AG04450 (cell line): ENCODE measurements around the gene MAML3. TPM values are rescaled to one million over a fixed set of nuclear protein-coding genes. Genes with fewer than 3 reads are reported as not detected.

Experiments used
- CTCF ChIA-PET: fragments of 300-600, 350-600 bp; formaldehyde crosslinking; extraction: SDS; loops from one replicate; lab custom pipeline; 2022; ENCODE audit warnings: antibody characterized with exemption, inconsistent platforms; lab: Charles Lee
- POLR2A ChIA-PET: fragments of 350-600 bp; formaldehyde crosslinking; extraction: SDS; loops from one replicate; lab custom pipeline; 2021; ENCODE audit warnings: antibody characterized with exemption, inconsistent platforms; lab: Yijun Ruan, JAX
- DNase-seq: peaks from one replicate; pipeline ENCODE4 v3.0.0-alpha.2; 2011; ENCODE audit warnings: low read depth, low spot score
- H3K27ac ChIP-seq: one replicate; pipeline ENCODE4 v1.5.1; 2012; ENCODE audit warnings: low read depth, low read length, control low read depth
- H3K27me3 ChIP-seq: one replicate; pipeline ENCODE4 v1.6.0; 2012; ENCODE audit warnings: low read length; ENCODE audit not compliant: control insufficient read depth, insufficient read depth
- H3K4me3 ChIP-seq: 2 replicates; pipeline ENCODE4 v1.5.1; 2011; ENCODE audit warnings: mild to moderate bottlenecking, low read depth, low read length, control low read depth
- H3K9me3 ChIP-seq: 2 replicates; pipeline ENCODE4 v1.5.1; 2012; ENCODE audit warnings: low read length; ENCODE audit not compliant: control insufficient read depth, insufficient read depth
- CTCF ChIP-seq: IDR thresholded peaks from 2 replicates; pipeline ENCODE4 v1.5.1; 2011; ENCODE audit warnings: low read depth, low read length, control low read depth, inconsistent platforms
- polyA plus RNA-seq: library from polyadenylated mRNA; depleted of rRNA; stranded (reverse); fragments of >200 nt; gene quantifications from 2 replicates; pipeline ENCODE4 v1.2.3, GENCODE V29; 2011

MAML3 gene
- polyA plus RNA-seq, 1 experiment: 4.1 TPM

- DNase-seq: no peak
- ChIA-PET POLR2A (no interaction called here), CTCF (no interaction called here)
- Histone ChIP-seq H3K9me3 (no peaks in the 10 kb centered on the region), H3K4me3 (no peak overlapping the region), H3K27me3 (no peaks in the 10 kb centered on the region), H3K27ac (no peak overlapping the region)
- TF ChIP-seq CTCF: no peak
Measured at GRCh38 chr4:140111256-140111655, 42.7 kb downstream of the MAML3 start.

- CTCF ChIA-PET: no interaction called here
- no peak for TF ChIP-seq CTCF
- Histone ChIP-seq H3K27ac (no peak overlapping the region), H3K27me3 (no peaks in the 10 kb centered on the region), H3K9me3 (no peaks in the 10 kb centered on the region), H3K4me3 (no peak overlapping the region)
- POLR2A ChIA-PET: no interaction called here
- no peak for DNase-seq
Measured at GRCh38 chr4:140110542-140111215, 43.3 kb downstream of the MAML3 start.

- Histone ChIP-seq H3K9me3 (no peaks in the 10 kb centered on the region), H3K27me3 (no peaks in the 10 kb centered on the region), H3K27ac (no peak overlapping the region), H3K4me3 (no peak overlapping the region)
- POLR2A ChIA-PET: no interaction called here
- no peak for TF ChIP-seq CTCF
- CTCF ChIA-PET: no interaction called here
- DNase-seq: no peak
Measured at GRCh38 chr4:140109737-140110136, 44.2 kb downstream of the MAML3 start.

- TF ChIP-seq CTCF: no peak
- CTCF ChIA-PET: no interaction called here
- no peak for DNase-seq
- no peaks in the 10 kb centered on the region for H3K27me3 ChIP-seq
- H3K27ac ChIP-seq: no peak overlapping the region
- H3K9me3 ChIP-seq: no peaks in the 10 kb centered on the region
- POLR2A ChIA-PET: no interaction called here
- no peak overlapping the region for H3K4me3 ChIP-seq
Measured at GRCh38 chr4:140109292-140109691, 44.7 kb downstream of the MAML3 start.

- POLR2A ChIA-PET: no interaction called here
- H3K9me3 ChIP-seq: no peaks in the 10 kb centered on the region
- no peak for TF ChIP-seq CTCF
- CTCF ChIA-PET: no interaction called here
- H3K4me3 ChIP-seq: no peak overlapping the region
- H3K27ac ChIP-seq: no peak overlapping the region
- no peaks in the 10 kb centered on the region for H3K27me3 ChIP-seq
- no peak for DNase-seq
Measured at GRCh38 chr4:140108713-140109230, 45.2 kb downstream of the MAML3 start.
